Measurements from ENCODE around the gene DAPK3. TPM values are rescaled to one million over a fixed set of nuclear protein-coding genes. Genes with fewer than 3 reads are reported as not detected.

DAPK3 gene
- total RNA-seq, 2 donors from 2014 or later, result 167 to 241 TPM

DNA sequence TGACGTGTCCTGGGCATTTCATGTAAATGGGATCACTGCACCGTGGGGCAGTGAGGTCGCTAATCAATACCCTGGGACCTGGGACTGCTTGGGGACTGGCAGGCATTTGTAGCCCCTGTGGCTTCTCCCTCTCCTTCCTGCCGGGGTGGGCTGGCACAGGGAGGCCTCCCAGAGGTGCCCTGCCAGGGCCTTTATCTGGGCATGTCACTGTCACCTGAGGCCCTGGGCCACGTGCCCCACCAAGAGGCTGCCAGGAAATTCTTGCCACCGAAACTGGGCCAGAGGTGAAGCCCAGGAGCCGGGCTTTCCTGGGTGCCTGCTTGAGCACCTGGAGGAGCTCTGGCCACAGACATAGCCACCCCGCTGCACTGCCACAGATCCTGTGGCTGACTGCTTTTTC lies 39.9 kb downstream of the DAPK3 start:
- peaks cover 0 to 10% of the 10 kb centered on the region in 2 donors for H3K4me1 ChIP-seq (ENCODE audit: control insufficient read depth in 1 of 2, low read depth in 2 of 2)
- no peaks in the 10 kb centered on the region for H3K27me3 ChIP-seq (replicated peaks; ENCODE audit: insufficient read depth)
- no peak for DNase-seq (ENCODE audit: low spot score)
- no peaks in the 10 kb centered on the region for H3K36me3 ChIP-seq
- TF ChIP-seq, protein P1, sequence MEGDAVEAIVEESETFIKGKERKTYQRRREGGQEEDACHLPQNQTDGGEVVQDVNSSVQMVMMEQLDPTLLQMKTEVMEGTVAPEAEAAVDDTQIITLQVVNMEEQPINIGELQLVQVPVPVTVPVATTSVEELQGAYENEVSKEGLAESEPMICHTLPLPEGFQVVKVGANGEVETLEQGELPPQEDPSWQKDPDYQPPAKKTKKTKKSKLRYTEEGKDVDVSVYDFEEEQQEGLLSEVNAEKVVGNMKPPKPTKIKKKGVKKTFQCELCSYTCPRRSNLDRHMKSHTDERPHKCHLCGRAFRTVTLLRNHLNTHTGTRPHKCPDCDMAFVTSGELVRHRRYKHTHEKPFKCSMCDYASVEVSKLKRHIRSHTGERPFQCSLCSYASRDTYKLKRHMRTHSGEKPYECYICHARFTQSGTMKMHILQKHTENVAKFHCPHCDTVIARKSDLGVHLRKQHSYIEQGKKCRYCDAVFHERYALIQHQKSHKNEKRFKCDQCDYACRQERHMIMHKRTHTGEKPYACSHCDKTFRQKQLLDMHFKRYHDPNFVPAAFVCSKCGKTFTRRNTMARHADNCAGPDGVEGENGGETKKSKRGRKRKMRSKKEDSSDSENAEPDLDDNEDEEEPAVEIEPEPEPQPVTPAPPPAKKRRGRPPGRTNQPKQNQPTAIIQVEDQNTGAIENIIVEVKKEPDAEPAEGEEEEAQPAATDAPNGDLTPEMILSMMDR (IDR thresholded peaks at IDR 0.05), result no peak
- ATAC-seq (ENCODE audit: insufficient number of reproducible peaks, low FRiP score, low read depth), result no peak
- no peak overlapping the region for H3K27ac ChIP-seq
- no peaks in the 10 kb centered on the region for H3K9me3 ChIP-seq
- no peak overlapping the region for H3K4me3 ChIP-seq

DNA sequence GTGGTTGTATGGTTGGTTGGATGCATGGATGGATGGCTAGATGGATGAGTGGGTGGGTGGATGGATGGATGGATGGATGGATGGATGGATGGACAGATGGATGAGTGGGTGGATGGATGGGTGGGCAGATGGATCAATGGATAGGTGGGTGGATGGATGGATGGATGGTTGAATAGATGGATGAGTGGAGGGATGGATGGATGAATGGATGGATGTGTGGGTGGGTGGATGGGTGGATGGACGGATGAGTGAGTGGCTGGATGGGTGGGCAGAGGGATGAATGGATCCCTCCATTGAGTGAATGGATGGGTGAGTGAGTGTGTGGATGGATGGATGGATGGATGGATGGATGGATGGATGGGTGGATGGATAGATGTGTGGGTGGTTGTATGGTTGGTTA lies 47.0 kb downstream of the DAPK3 start:
- Histone ChIP-seq H3K36me3 (no peaks in the 10 kb centered on the region), H3K27ac (no peak overlapping the region), H3K9me3 (peaks cover 4% of the 10 kb centered on the region), H3K27me3 (replicated peaks; ENCODE audit: insufficient read depth) (no peaks in the 10 kb centered on the region), H3K4me3 (no peak overlapping the region), H3K4me1 (ENCODE audit: control insufficient read depth in 1 of 2, low read depth in 2 of 2) (no peaks in the 10 kb centered on the region)
- ATAC-seq (ENCODE audit: insufficient number of reproducible peaks, low FRiP score, low read depth), result no peak
- TF ChIP-seq, protein P1 (IDR thresholded peaks at IDR 0.05), result no peak
- DNase-seq (ENCODE audit: low spot score), result no peak

GRCh38 chr19:3923096-3923758 lies 47.7 kb downstream of the DAPK3 start:
- no peaks in the 10 kb centered on the region for H3K4me1 ChIP-seq (ENCODE audit: control insufficient read depth in 1 of 2, low read depth in 2 of 2)
- DNase-seq (ENCODE audit: low spot score) (no peak), ATAC-seq (ENCODE audit: insufficient number of reproducible peaks, low FRiP score, low read depth) (no peak)
- no peaks in the 10 kb centered on the region for H3K36me3 ChIP-seq
- H3K27me3 ChIP-seq (replicated peaks; ENCODE audit: insufficient read depth), result no peaks in the 10 kb centered on the region
- no peak overlapping the region for H3K27ac ChIP-seq
- peaks cover 4% of the 10 kb centered on the region for H3K9me3 ChIP-seq
- TF ChIP-seq, protein P1 (IDR thresholded peaks at IDR 0.05), result no peak
- no peak overlapping the region for H3K4me3 ChIP-seq

DNA sequence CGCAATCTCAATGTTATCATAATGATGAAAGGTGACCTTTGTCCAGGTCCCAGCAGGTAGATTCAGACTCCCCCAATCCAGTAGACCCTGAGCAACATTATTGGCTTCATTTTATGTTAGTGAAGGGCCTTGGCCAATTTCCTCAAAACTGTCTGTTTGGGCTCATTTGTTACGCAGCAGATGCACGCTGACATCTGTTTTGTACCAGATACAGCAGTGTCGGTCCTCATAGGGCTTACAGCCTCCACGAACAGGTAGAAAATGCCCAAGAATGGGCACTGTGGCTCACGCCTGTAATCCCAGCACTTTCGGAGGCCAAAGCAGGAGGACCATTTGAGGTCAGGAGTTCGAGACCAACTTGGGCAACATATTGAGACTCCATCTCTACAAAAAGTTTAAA lies 51.1 kb downstream of the DAPK3 start:
- Histone ChIP-seq H3K9me3 (peaks cover 4% of the 10 kb centered on the region), H3K36me3 (no peaks in the 10 kb centered on the region), H3K27ac (no peak overlapping the region), H3K4me3 (no peak overlapping the region), H3K4me1 (ENCODE audit: control insufficient read depth in 1 of 2, low read depth in 2 of 2) (no peaks in the 10 kb centered on the region), H3K27me3 (replicated peaks; ENCODE audit: insufficient read depth) (no peaks in the 10 kb centered on the region)
- no peak for ATAC-seq (ENCODE audit: insufficient number of reproducible peaks, low FRiP score, low read depth)
- DNase-seq (ENCODE audit: low spot score), result no peak
- TF ChIP-seq, protein P1 (IDR thresholded peaks at IDR 0.05), result no peak

GRCh38 chr19:3916033-3916432 lies 54.9 kb downstream of the DAPK3 start:
- DNase-seq (ENCODE audit: low spot score), result no peak
- ATAC-seq (ENCODE audit: insufficient number of reproducible peaks, low FRiP score, low read depth), result no peak
- no peaks in the 10 kb centered on the region for H3K4me1 ChIP-seq (ENCODE audit: control insufficient read depth in 1 of 2, low read depth in 2 of 2)
- H3K4me3 ChIP-seq, result no peak overlapping the region
- TF ChIP-seq, protein P1 (IDR thresholded peaks at IDR 0.05), result no peak
- no peak overlapping the region for H3K27ac ChIP-seq
- no peaks in the 10 kb centered on the region for H3K27me3 ChIP-seq (replicated peaks; ENCODE audit: insufficient read depth)
- H3K36me3 ChIP-seq, result no peaks in the 10 kb centered on the region
- H3K9me3 ChIP-seq, result peaks cover 4% of the 10 kb centered on the region

Measured in thoracic aorta (tissue), 2 donors.